ENCODE data around the gene RPL41.
A peak's percentile ranks its signal among the peaks of the same experiment; 100 is the strongest.

GRCh38 chr12:56129206-56129941, 12.9 kb downstream of the RPL41 start:
- peak; percentile 83 for TF ChIP-seq PRDM10 (tag by site-specific recombination; IDR thresholded peaks at IDR 0.05)
- no peak for TF ChIP-seq CTCF (tag by site-specific recombination; IDR thresholded peaks at IDR 0.05)
- no peak for TF ChIP-seq ZNF792 (tag by site-specific recombination; IDR thresholded peaks at IDR 0.05)
- no peak for TF ChIP-seq SALL2 (tag by site-specific recombination; IDR thresholded peaks at IDR 0.05; ENCODE audit: borderline replicate concordance)

Measured in HEK293 (cell line).